Stimulated activated CD8-positive, alpha-beta memory T cell treated with anti-CD3 and anti-CD28 coated beads, Interleukin-12 subunit alpha, Interleukin-12 subunit beta, amount 100 ng/mL, for 24 hours (primary cell): Measurements from ENCODE around the gene CFAP126.
"Not testable (repeated sequence)": the region's sequence is repeated elsewhere in the genome, so short reads cannot be mapped to it uniquely, and the experiment has no call there.

Experiments used
- DNase-seq: peaks from one replicate; pipeline ENCODE4 v3.0.0-alpha.2; 2020; ENCODE audit errors: extremely low read depth

CFAP126 gene

GRCh38 chr1:161367684-161368400 lies at the start of gene CFAP126:
Gene CFAP126 (minus strand): TSS chr1:161367876. CDS start chr1:161367868, 8 bp downstream.
- no peak for DNase-seq

- DNase-seq = not testable (repeated sequence)
Observed at GRCh38 chr1:161413050-161413449, 45.4 kb upstream of the CFAP126 start.

GRCh38 chr1:161410636-161410970 lies 42.9 kb upstream of the CFAP126 start:
- DNase-seq = not testable (repeated sequence)

GRCh38 chr1:161409848-161410635 lies 42.4 kb upstream of the CFAP126 start:
- DNase-seq = not testable (repeated sequence)

- no peak for DNase-seq
Observed at GRCh38 chr1:161408429-161409052, 40.9 kb upstream of the CFAP126 start.

GRCh38 chr1:161407451-161407985 lies 39.8 kb upstream of the CFAP126 start:
- no peak for DNase-seq

- not testable (repeated sequence) for DNase-seq
Observed at GRCh38 chr1:161406551-161406950, 38.9 kb upstream of the CFAP126 start.

- no peak for DNase-seq
Observed at GRCh38 chr1:161404051-161404597, 36.4 kb upstream of the CFAP126 start.

GRCh38 chr1:161402446-161402845 lies 34.8 kb upstream of the CFAP126 start:
- no peak for DNase-seq

GRCh38 chr1:161399257-161399998 lies 31.8 kb upstream of the CFAP126 start:
- DNase-seq = peak; percentile 75

- DNase-seq = no peak
Observed at GRCh38 chr1:161398900-161399256, 31.2 kb upstream of the CFAP126 start.

GRCh38 chr1:161397038-161397437 lies 29.4 kb upstream of the CFAP126 start:
- DNase-seq = not testable (repeated sequence)

- DNase-seq = no peak
Observed at GRCh38 chr1:161393151-161393550, 25.5 kb upstream of the CFAP126 start.

GRCh38 chr1:161391611-161392010 lies 23.9 kb upstream of the CFAP126 start:
- DNase-seq = no peak

GRCh38 chr1:161391136-161391535 lies 23.5 kb upstream of the CFAP126 start:
- DNase-seq = not testable (repeated sequence)

- DNase-seq = no peak
Observed at GRCh38 chr1:161390559-161390858, 22.8 kb upstream of the CFAP126 start.

- DNase-seq = peak; percentile 79
Observed at GRCh38 chr1:161389691-161390558, 22.2 kb upstream of the CFAP126 start.

- DNase-seq = not testable (repeated sequence)
Observed at GRCh38 chr1:161389158-161389557, 21.5 kb upstream of the CFAP126 start.

GRCh38 chr1:161388639-161389038 lies 21.0 kb upstream of the CFAP126 start:
- DNase-seq = no peak

GRCh38 chr1:161382214-161383019 lies 14.7 kb upstream of the CFAP126 start:
- DNase-seq = no peak
